HG02852 (cell line): ENCODE measurements around the gene CA6.
"Not testable (repeated sequence)": the region's sequence is repeated elsewhere in the genome, so short reads cannot be mapped to it uniquely, and the experiment has no call there.

Source experiments
- ATAC-seq: cut with Tn5 transposase; IDR thresholded peaks from one replicate; pipeline ENCODE4 v1.9.1; 2021; ENCODE audit warnings: mild to moderate bottlenecking, moderate library complexity; ENCODE audit not compliant: unreplicated experiment

Gene CA6

DNA sequence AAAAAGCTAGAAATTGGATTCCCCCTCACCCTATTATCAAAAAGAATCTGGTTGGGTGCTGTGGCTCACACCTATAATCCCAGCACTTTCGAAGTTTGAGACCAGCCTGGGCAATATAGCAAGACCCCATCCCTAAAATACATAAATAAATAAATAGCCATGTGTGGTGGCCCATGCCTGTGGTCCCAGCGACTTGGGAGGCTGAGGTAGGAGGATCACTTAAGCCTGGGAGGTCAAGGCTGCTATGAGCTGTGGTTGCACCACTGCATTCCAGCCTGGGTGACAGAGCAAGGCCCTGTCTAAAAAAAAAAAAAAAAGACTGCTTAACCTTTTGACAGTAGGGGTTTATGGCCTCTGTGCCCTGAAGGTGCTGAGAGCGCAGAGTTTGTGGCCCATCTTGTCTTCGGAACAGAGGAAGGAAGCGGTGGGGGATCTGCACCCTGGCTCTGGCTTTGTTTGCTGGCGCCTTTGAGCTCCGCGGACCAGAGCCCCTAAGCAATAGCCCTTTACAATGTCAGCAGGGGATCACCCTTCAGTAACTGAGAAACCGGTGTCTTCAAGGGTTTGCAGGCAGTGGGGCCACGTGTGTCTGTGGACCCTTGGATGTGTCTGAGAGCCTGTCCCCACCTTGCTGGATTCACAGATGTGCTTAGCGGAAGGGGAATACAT, 58.5 kb downstream of the CA6 start:
- ATAC-seq: no peak

- ATAC-seq: no peak
These were observed 59.2 kb downstream of the CA6 start for GRCh38 chr1:9004700-9005394.

DNA sequence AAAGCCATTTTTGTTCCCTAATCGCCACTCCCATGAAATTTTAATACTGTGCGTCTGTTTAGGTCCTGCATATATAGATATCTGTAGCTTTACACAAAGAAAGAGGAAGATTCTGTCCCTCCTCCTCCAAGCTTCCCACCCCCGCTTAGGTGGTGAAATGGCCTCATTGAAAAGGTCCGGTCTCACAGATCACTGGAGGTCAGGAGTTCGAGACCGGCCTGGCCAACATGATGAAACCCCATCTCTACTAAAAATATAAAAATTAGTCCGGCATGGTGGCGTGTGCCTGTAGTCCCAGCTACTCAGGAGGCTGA, 59.7 kb downstream of the CA6 start:
- ATAC-seq: no peak

- no peak for ATAC-seq
These were observed 61.4 kb downstream of the CA6 start for GRCh38 chr1:9006956-9007615.

GRCh38 chr1:9008236-9008635, 62.6 kb downstream of the CA6 start:
- ATAC-seq: no peak

DNA sequence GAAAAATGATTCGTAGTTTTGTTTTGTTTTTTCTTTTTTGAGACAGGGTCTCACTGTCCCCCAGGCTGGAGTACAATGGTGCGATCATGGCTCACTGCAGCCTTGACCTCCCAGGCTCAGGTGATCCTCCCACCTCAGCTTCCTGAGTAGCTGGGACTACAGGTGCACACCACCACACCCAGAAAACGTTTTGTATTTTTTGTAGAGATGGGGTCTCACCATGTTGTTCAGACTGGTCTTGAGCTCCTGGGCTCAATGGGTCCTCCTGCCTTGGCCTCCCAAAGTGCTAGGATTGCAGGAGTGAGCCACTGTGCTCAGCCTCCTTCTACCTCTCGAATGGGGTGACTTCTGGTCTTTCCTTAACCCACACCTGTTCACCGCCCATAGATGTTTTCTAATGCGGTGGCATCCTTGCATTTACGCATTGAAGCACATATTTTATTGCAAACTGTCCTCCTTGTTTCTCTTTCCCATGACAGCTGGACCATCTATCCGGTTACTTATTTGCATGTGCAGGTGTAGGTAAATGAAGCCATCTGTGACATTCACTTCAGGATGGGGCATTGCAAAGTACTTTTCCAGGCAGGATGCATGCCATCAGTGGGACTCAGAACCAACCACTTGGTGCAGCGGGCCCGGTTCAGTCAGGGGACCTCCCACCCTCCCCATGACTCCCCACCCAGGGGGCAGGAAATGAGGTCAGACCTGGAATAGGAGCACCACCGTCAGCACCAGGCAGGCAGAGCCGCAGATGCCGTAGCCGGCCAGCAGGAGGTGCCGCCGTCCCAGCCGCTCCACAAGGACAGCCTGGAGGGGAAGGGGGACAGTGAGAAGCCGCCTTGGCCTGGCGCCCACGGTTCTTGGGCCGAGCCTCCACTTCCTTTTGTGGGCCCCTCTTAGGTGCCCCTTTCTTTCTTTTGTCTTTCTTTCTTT, 64.0 kb downstream of the CA6 start:
- ATAC-seq: no peak

DNA sequence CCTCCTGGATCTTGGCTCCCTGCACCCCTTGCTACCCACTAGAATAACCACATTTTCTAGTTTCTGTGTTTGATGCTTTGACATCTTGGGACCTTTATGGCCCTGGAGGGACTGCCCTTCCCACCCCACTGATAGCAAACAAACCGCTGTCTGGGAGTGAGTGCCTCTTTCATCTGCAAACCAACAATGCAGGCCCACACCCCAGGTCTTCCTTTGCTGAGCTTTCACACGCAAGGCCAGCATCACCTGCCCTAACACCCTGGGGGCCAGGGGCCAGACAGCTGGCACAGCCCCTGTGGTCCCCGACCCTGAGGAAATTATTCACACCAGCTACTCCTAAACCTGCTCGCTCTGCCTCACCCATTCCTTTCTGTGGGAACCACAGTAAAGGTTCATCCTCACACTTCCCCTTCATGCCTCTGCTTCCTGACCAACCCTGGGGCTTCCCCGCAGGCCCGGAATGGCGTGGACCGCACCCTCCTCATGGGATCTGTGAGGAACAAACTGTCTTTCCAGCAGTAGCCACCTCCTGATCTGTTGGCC, 65.2 kb downstream of the CA6 start:
- ATAC-seq: no peak

GRCh38 chr1:9013819-9014218, 68.2 kb downstream of the CA6 start:
- no peak for ATAC-seq

- no peak for ATAC-seq
These were observed 69.1 kb downstream of the CA6 start for GRCh38 chr1:9014475-9015375.

- ATAC-seq: no peak
These were observed 70.8 kb downstream of the CA6 start for GRCh38 chr1:9016455-9016854.

DNA sequence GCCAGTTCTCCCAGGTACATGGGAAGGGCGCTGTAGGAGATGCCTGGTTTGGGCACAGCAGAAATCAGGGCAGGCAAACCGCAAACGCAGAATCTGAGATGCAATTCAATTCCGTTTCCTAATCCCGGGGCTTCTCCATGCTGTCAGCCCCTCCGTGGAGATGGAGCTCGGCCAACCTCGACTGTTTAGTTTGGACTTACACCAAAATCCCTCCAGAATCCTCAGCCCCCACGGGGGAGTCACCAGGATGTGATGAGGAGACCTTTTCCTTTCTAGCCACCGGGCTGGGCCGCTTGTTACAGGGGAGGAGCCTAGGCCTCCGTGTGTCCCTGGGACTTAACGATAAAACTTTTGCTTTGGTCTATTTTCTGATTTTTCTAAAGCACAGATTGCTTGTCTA, 72.7 kb downstream of the CA6 start:
- no peak for ATAC-seq

- no peak for ATAC-seq
These were observed 74.2 kb downstream of the CA6 start for GRCh38 chr1:9019896-9020295.

GRCh38 chr1:9020305-9020704, 74.6 kb downstream of the CA6 start:
- ATAC-seq: no peak

- not testable (repeated sequence) for ATAC-seq
These were observed 76.5 kb downstream of the CA6 start for GRCh38 chr1:9022026-9022738.

- no peak for ATAC-seq
These were observed 77.1 kb downstream of the CA6 start for GRCh38 chr1:9022773-9023172.
